ENCODE results near the gene TRAPPC6A. TPM values are rescaled to one million over a fixed set of nuclear protein-coding genes. Genes with fewer than 3 reads are reported as not detected.

TRAPPC6A gene
- total and polyA plus RNA-seq, 2 of the 4 experiments (the other 2 are of a cell fraction): 4.1 to 13.4 TPM

DNA sequence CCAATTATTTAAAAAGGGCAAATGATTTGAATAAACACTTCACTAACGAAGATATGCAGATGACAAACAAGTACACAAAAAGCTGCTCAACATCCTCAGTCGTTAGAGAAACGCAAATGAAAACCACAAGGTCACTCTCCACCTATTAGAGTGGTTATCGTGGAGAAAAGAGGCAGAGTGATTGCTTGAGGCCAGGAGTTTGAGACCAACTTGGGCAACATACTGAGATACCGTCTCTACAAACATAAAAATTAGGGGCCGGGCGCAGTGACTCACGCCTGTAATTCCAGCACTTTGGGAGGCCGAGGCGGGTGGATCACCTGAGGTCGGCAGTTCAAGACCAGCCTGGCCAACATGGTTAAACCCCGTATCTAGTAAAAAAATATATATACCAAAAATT is 27.8 kb upstream of the TRAPPC6A start:
- no peak overlapping the region for H2AK5ac ChIP-seq (ENCODE audit: low read depth, low read length)
- BruUV-seq (replicated peaks): no TSS peak

More for the DNA sequence above, 27.8 kb upstream of the TRAPPC6A start:
- H3K9me1 ChIP-seq (ENCODE audit: insufficient read depth, low read length): no peaks in the 10 kb centered on the region
- H2BK20ac ChIP-seq (ENCODE audit: low read depth, low read length): no peak overlapping the region
- H2AK9ac ChIP-seq (replicated peaks; ENCODE audit: low read depth, low read length, poor library complexity): no peak overlapping the region
- no CpG with 5 or more reads among the region's 12 CpGs for WGBS, 2 experiments (ENCODE audit: extremely low coverage in 2 of 2, insufficient read length in 1 of 2)
- H3K18ac ChIP-seq (ENCODE audit: low read depth, low read length): no peak overlapping the region
- H3K27ac ChIP-seq (ENCODE audit: insufficient read depth, low read length): no peak overlapping the region
- no peak overlapping the region for H2BK5ac ChIP-seq (ENCODE audit: low read depth, low read length, poor library complexity, severe bottlenecking)
- no peak overlapping the region for H3K56ac ChIP-seq (ENCODE audit: extremely low read depth, insufficient read depth, low read length)
- no peak overlapping the region for H3K23ac ChIP-seq (ENCODE audit: low read depth, low read length)
- no peak overlapping the region for H3K4ac ChIP-seq (ENCODE audit: low read depth, low read length)
- CTCF ChIA-PET: no interaction called here
- TF ChIP-seq, protein P1, sequence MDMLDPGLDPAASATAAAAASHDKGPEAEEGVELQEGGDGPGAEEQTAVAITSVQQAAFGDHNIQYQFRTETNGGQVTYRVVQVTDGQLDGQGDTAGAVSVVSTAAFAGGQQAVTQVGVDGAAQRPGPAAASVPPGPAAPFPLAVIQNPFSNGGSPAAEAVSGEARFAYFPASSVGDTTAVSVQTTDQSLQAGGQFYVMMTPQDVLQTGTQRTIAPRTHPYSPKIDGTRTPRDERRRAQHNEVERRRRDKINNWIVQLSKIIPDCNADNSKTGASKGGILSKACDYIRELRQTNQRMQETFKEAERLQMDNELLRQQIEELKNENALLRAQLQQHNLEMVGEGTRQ (IDR thresholded peaks at IDR 0.05; ENCODE audit: low read depth, low read length): no peak
- TF ChIP-seq BHLHE40 (IDR thresholded peaks at IDR 0.05; ENCODE audit: low read depth, low read length) (no peak), NFE2L2 (IDR thresholded peaks at IDR 0.05; ENCODE audit: low read depth, low read length) (no peak), MAZ (IDR thresholded peaks at IDR 0.05; ENCODE audit: borderline replicate concordance, low read depth, low read length) (no peak), SMC3 (IDR thresholded peaks at IDR 0.05; ENCODE audit: low read depth, low read length) (no peak), CEBPB (IDR thresholded peaks at IDR 0.05; ENCODE audit: low read depth, low read length) (no peak), MXI1 (IDR thresholded peaks at IDR 0.05; ENCODE audit: borderline replicate concordance, low read depth, low read length) (no peak), CHD1 (IDR thresholded peaks at IDR 0.05; ENCODE audit: low read depth, low read length) (no peak), RAD21 (IDR thresholded peaks at IDR 0.05; ENCODE audit: low read length) (no peak), RFX5 (IDR thresholded peaks at IDR 0.05; ENCODE audit: low read depth, low read length) (no peak), MAFK (IDR thresholded peaks at IDR 0.05; ENCODE audit: low read depth, low read length) (no peak), RCOR1 (IDR thresholded peaks at IDR 0.05; ENCODE audit: insufficient replicate concordance, low read length) (no peak), POLR2A (IDR thresholded peaks at IDR 0.05; ENCODE audit: low read depth, low read length) (no peak), FOS (IDR thresholded peaks at IDR 0.05; ENCODE audit: low read depth, low read length) (no peak)
- TF ChIP-seq, protein P2, sequence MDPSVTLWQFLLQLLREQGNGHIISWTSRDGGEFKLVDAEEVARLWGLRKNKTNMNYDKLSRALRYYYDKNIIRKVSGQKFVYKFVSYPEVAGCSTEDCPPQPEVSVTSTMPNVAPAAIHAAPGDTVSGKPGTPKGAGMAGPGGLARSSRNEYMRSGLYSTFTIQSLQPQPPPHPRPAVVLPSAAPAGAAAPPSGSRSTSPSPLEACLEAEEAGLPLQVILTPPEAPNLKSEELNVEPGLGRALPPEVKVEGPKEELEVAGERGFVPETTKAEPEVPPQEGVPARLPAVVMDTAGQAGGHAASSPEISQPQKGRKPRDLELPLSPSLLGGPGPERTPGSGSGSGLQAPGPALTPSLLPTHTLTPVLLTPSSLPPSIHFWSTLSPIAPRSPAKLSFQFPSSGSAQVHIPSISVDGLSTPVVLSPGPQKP (IDR thresholded peaks at IDR 0.05; ENCODE audit: borderline replicate concordance, low read depth, low read length): no peak
- TF ChIP-seq, protein P3, sequence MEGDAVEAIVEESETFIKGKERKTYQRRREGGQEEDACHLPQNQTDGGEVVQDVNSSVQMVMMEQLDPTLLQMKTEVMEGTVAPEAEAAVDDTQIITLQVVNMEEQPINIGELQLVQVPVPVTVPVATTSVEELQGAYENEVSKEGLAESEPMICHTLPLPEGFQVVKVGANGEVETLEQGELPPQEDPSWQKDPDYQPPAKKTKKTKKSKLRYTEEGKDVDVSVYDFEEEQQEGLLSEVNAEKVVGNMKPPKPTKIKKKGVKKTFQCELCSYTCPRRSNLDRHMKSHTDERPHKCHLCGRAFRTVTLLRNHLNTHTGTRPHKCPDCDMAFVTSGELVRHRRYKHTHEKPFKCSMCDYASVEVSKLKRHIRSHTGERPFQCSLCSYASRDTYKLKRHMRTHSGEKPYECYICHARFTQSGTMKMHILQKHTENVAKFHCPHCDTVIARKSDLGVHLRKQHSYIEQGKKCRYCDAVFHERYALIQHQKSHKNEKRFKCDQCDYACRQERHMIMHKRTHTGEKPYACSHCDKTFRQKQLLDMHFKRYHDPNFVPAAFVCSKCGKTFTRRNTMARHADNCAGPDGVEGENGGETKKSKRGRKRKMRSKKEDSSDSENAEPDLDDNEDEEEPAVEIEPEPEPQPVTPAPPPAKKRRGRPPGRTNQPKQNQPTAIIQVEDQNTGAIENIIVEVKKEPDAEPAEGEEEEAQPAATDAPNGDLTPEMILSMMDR (conservative IDR thresholded peaks at IDR 0.05; ENCODE audit: low read depth, low read length): no peak
- no peak overlapping the region for H3K4me3 ChIP-seq (ENCODE audit: insufficient read depth, low read depth, low read length)
- H3K9ac ChIP-seq (ENCODE audit: low read depth, low read length): no peak overlapping the region
- in situ Hi-C loops (cut with MboI; ENCODE audit: low sequenced_read_pairs) (no loop called here), dilution Hi-C loops (cut with HindIII; ENCODE audit: low sequenced_read_pairs, unreplicated experiment) (no loop called here), intact Hi-C loops (cut with micrococcal nuclease) (no loop called here)
- H4K5ac ChIP-seq (ENCODE audit: low read depth, low read length): no peak overlapping the region
- no peaks in the 10 kb centered on the region for H3K79me1 ChIP-seq (ENCODE audit: low read depth in 1 of 2, low read length in 2 of 2)
- H3K9me3 ChIP-seq (ENCODE audit: control insufficient read depth, insufficient read depth, low read length): no peaks in the 10 kb centered on the region
- H3K14ac ChIP-seq (replicated peaks; ENCODE audit: low read depth, low read length): no peak overlapping the region
- DNase-seq: no peak
- no peak overlapping the region for H4K91ac ChIP-seq (ENCODE audit: insufficient read depth, low read depth, low read length)
- no peak overlapping the region for H3K4me2 ChIP-seq (ENCODE audit: low read depth, low read length)
- H3K4me1 ChIP-seq (ENCODE audit: control insufficient read depth, insufficient read depth, low read length): no peaks in the 10 kb centered on the region
- no peak overlapping the region for H2BK120ac ChIP-seq (ENCODE audit: low read depth, low read length)
- no peak overlapping the region for H2BK15ac ChIP-seq (ENCODE audit: low read depth, low read length)
- POLR2A ChIA-PET (ENCODE audit: unreplicated experiment): no interaction called here
- peaks cover 3% of the 10 kb centered on the region for H3K27me3 ChIP-seq (ENCODE audit: control insufficient read depth, insufficient read depth, low read length)
- H4K8ac ChIP-seq (ENCODE audit: low read depth in 2 of 2, low read length in 2 of 2): no peak overlapping the region
- H3K36me3 ChIP-seq (ENCODE audit: control insufficient read depth, insufficient read depth, low read length): no peaks in the 10 kb centered on the region
- H4K20me1 ChIP-seq (ENCODE audit: insufficient read depth, low read length): no peaks in the 10 kb centered on the region
- no peak for ATAC-seq (ENCODE audit: low read depth)
- no peak overlapping the region for H2AFZ ChIP-seq (replicated peaks; ENCODE audit: low read length, poor library complexity)

Measured in IMR-90 (cell line).